GM23338 (cell line): ENCODE results near the gene ARHGAP10. TPM values are rescaled to one million over a fixed set of nuclear protein-coding genes. Genes with fewer than 3 reads are reported as not detected.

Source experiments
- ATAC-seq: fragments of 200-7000 bp; cut with Tn5 transposase; 3 replicates; pipeline ENCODE4 v1.9.1; 2020
- DNase-seq: peaks from one replicate; pipeline ENCODE4 v3.0.0-alpha.2; 2015; ENCODE audit warnings: low spot score
- H2AFZ ChIP-seq: fragments of 200-600 bp; sonication (generic); 2 replicates; pipeline ENCODE4 v1.8.0; 2016; ENCODE audit warnings: antibody characterized with exemption, mild to moderate bottlenecking, moderate library complexity
- H3F3A ChIP-seq: fragments of 200-600 bp; sonication (generic); replicated peaks from 2 replicates; pipeline ENCODE4 v1.8.0; 2017; ENCODE audit warnings: antibody characterized with exemption, mixed run types, low read depth
- H3K27ac ChIP-seq: fragments of 200-600 bp; sonication (generic); 2 replicates; pipeline ENCODE4 v1.6.1; 2016; ENCODE audit warnings: low read depth
- H3K27me3 ChIP-seq: fragments of 200-600 bp; sonication (generic); 2 replicates; pipeline ENCODE4 v1.8.0; 2016; ENCODE audit warnings: mild to moderate bottlenecking, mixed run types, moderate library complexity; ENCODE audit not compliant: insufficient read depth
- H3K36me3 ChIP-seq: fragments of 200-600 bp; sonication (generic); 2 replicates; pipeline ENCODE4 v1.8.0; 2016; ENCODE audit warnings: mild to moderate bottlenecking; ENCODE audit not compliant: insufficient read depth
- H3K4me1 ChIP-seq: fragments of 200-600 bp; sonication (generic); 2 replicates; pipeline ENCODE4 v1.8.0; 2016; ENCODE audit warnings: mild to moderate bottlenecking, moderate library complexity; ENCODE audit not compliant: insufficient read depth
- H3K4me2 ChIP-seq: fragments of 200-600 bp; sonication (generic); 2 replicates; pipeline ENCODE4 v1.7.1; 2017; ENCODE audit warnings: mixed run types
- H3K4me3 ChIP-seq: fragments of 200-600 bp; sonication (generic); 2 replicates; pipeline ENCODE4 v1.6.1; 2016; ENCODE audit warnings: mixed run types
- H3K79me2 ChIP-seq: fragments of 200-600 bp; sonication (generic); replicated peaks from 2 replicates; pipeline ENCODE4 v1.8.0; 2017; ENCODE audit warnings: mild to moderate bottlenecking; ENCODE audit not compliant: insufficient read depth
- H3K9me2 ChIP-seq: fragments of 200-600 bp; sonication (generic); 2 replicates; pipeline ENCODE4 v1.8.0; 2017; ENCODE audit not compliant: insufficient read depth
- H4K20me1 ChIP-seq: fragments of 200-600 bp; sonication (generic); replicated peaks from 2 replicates; pipeline ENCODE4 v1.8.0; 2017; ENCODE audit warnings: mild to moderate bottlenecking; ENCODE audit not compliant: insufficient read depth
- H3K27ac Mint-ChIP-seq: 2 replicates; pipeline ENCODE4 v1.8.0; 2020; ENCODE audit warnings: inconsistent platforms, mild to moderate bottlenecking, moderate library complexity, mixed read lengths
- H3K27me3 Mint-ChIP-seq: 3 replicates; pipeline ENCODE4 v1.8.0; 2022; ENCODE audit warnings: low read depth, mild to moderate bottlenecking, moderate library complexity, mixed read lengths, inconsistent platforms; ENCODE audit not compliant: insufficient read depth, poor library complexity
- H3K36me3 Mint-ChIP-seq: 3 replicates; pipeline ENCODE4 v1.8.0; 2021; ENCODE audit warnings: low read depth, mild to moderate bottlenecking, inconsistent platforms, moderate library complexity, mixed read lengths
- H3K4me1 Mint-ChIP-seq: 3 replicates; pipeline ENCODE4 v1.8.0; 2020; ENCODE audit warnings: mild to moderate bottlenecking, inconsistent platforms, mixed read lengths
- H3K4me3 Mint-ChIP-seq: 3 replicates; pipeline ENCODE4 v1.8.0; 2021; ENCODE audit warnings: moderate library complexity, mild to moderate bottlenecking, inconsistent platforms, mixed read lengths
- H3K9me3 Mint-ChIP-seq: 3 replicates; pipeline ENCODE4 v1.8.0; 2020; ENCODE audit warnings: moderate library complexity, mild to moderate bottlenecking, inconsistent platforms, mixed read lengths
- CREB1 ChIP-seq: fragments of 250-450 bp; sonication (Bioruptor Pico); IDR thresholded peaks from 2 replicates; pipeline ENCODE4 v1.5.0; 2020; ENCODE audit warnings: low read depth, mild to moderate bottlenecking, moderate library complexity
- EZH2 ChIP-seq: fragments of 200-600 bp; sonication (generic); IDR thresholded peaks from one replicate; pipeline ENCODE4 v1.8.0; 2017; ENCODE audit warnings: antibody characterized with exemption, mild to moderate bottlenecking, low read depth; ENCODE audit not compliant: unreplicated experiment
- STAT1 ChIP-seq: IDR thresholded peaks from one replicate; pipeline ENCODE4 v1.6.1; 2016; ENCODE audit warnings: antibody characterized with exemption; ENCODE audit not compliant: unreplicated experiment
- polyA plus RNA-seq: library from polyadenylated mRNA; unstranded; fragments of >200 nt; fragmentation: Nextera tagmentation; extraction: Ambion mirVana; gene quantifications from 2 replicates; pipeline ENCODE4 v1.2.1, GENCODE V29; 2016
- total RNA-seq: library from RNA; depleted of rRNA; stranded (reverse); fragments of >200 nt; shearing (Covaris generic); gene quantifications from 2 replicates; pipeline ENCODE4 v1.2.3, GENCODE V29; 2014
- TF ChIP-seq, protein P1 (sequence below), 2 experiments: fragments of 200-600 bp in 1 of 2; sonication (generic) in 1 of 2; conservative IDR thresholded peaks; 2 replicates each; pipeline versions ENCODE4 v1.5.1 to v1.6.1; 2016 to 2017; ENCODE audit warnings: antibody characterized with exemption in 2 of 2, low read depth in 2 of 2, mild to moderate bottlenecking in 2 of 2, moderate library complexity in 1 of 2

Gene ARHGAP10
- total and polyA plus RNA-seq, 2 experiments from 2014 or later = 5.1 to 6.3 TPM

DNA sequence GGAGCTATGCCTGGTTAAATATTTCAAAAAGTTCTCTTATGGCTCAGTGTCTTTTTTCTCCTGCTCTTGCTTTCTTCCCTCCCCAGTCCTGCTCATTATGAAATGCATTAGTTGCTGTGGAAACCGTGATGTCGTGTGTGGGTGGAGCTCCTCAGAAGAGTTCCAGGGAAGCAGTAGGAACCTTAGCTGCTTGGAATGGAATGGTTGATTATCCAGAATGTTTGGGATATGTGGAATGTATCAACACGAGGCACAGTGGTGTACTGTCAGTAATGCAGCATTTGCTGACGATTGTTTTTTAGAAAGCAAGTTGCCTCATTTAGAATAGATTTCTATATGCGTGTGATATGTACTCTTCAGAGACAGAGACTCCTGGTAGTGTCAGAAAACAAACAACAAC is 333.2 kb downstream of the ARHGAP10 start:
- Mint-ChIP-seq H3K27me3 (no peaks in the 10 kb centered on the region), H3K36me3 (no peaks in the 10 kb centered on the region; the same call in 2 of the 3 replicates), H3K4me3 (no peak overlapping the region), H3K9me3 (no peaks in the 10 kb centered on the region), H3K27ac (no peak overlapping the region; the same call in 1 of the 2 replicates), H3K4me1 (peaks cover 27% of the 10 kb centered on the region)
- H3F3A ChIP-seq = no peaks in the 10 kb centered on the region
- DNase-seq (no peak), ATAC-seq (no peak)
- H4K20me1 ChIP-seq = no peaks in the 10 kb centered on the region
- no peaks in the 10 kb centered on the region for H3K79me2 ChIP-seq
- H3K9me2 ChIP-seq = no peaks in the 10 kb centered on the region
- peaks cover 15% of the 10 kb centered on the region; the same call in 1 of the 2 replicates for H3K4me1 ChIP-seq
- H3K27me3 ChIP-seq = no peaks in the 10 kb centered on the region
- H3K27ac ChIP-seq = no peak overlapping the region
- no peak overlapping the region for H2AFZ ChIP-seq
- no peak overlapping the region for H3K4me2 ChIP-seq
- no peaks in the 10 kb centered on the region for H3K36me3 ChIP-seq
- no peak overlapping the region for H3K4me3 ChIP-seq
- TF ChIP-seq EZH2 = no peak

DNA sequence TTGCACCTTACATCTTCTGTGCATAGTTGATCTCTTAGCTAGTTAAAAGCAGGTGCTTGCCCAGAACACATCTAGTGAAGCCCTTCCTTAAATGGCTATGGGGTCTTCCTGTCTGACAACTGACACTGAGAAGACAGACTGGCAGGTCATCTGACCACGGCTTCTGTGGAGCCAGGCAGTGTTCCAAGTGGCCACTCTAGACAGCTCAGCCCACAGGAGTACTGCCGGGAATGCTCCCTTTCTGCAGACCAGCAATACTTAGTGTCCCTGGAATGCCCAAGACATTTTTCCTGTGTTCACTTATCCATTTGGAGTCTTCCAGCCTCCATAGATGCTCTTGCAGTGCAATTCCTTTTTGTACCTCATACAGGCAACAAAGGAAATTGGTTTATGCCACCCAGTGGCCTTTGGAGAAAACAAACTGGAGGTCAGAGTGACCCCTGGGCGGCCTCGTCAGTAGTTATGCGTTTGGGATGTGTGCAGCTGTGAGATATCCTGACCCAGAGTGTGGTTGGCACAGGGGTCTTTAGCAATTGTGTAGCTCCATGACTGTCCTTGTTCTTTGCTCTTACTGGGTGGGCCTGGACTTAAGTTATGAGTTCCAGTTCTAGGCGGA is 335.5 kb downstream of the ARHGAP10 start:
- Histone ChIP-seq H3K4me1 (no peaks in the 10 kb centered on the region), H3K27ac (no peak overlapping the region), H4K20me1 (no peaks in the 10 kb centered on the region), H3F3A (no peaks in the 10 kb centered on the region), H3K9me2 (no peaks in the 10 kb centered on the region), H3K4me2 (no peak overlapping the region), H3K4me3 (no peak overlapping the region), H3K79me2 (no peaks in the 10 kb centered on the region), H3K36me3 (no peaks in the 10 kb centered on the region), H2AFZ (no peak overlapping the region), H3K27me3 (no peaks in the 10 kb centered on the region)
- peaks cover 3% of the 10 kb centered on the region for H3K27me3 Mint-ChIP-seq
- ATAC-seq (peak; percentile 12), DNase-seq (no peak)
- H3K9me3 Mint-ChIP-seq = no peaks in the 10 kb centered on the region
- H3K27ac Mint-ChIP-seq = no peak overlapping the region
- no peaks in the 10 kb centered on the region; the same call in 1 of the 3 replicates for H3K36me3 Mint-ChIP-seq
- H3K4me1 Mint-ChIP-seq = peaks cover 14% of the 10 kb centered on the region
- TF ChIP-seq, protein P1, sequence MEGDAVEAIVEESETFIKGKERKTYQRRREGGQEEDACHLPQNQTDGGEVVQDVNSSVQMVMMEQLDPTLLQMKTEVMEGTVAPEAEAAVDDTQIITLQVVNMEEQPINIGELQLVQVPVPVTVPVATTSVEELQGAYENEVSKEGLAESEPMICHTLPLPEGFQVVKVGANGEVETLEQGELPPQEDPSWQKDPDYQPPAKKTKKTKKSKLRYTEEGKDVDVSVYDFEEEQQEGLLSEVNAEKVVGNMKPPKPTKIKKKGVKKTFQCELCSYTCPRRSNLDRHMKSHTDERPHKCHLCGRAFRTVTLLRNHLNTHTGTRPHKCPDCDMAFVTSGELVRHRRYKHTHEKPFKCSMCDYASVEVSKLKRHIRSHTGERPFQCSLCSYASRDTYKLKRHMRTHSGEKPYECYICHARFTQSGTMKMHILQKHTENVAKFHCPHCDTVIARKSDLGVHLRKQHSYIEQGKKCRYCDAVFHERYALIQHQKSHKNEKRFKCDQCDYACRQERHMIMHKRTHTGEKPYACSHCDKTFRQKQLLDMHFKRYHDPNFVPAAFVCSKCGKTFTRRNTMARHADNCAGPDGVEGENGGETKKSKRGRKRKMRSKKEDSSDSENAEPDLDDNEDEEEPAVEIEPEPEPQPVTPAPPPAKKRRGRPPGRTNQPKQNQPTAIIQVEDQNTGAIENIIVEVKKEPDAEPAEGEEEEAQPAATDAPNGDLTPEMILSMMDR (conservative IDR thresholded peaks at IDR 0.05; ENCODE audit: low read depth in 2 of 2) = 0 out of 4 replicates have a peak, but pooled peaks of 1 of the 2 experiments have one; percentile 19
- TF ChIP-seq STAT1 = no peak
- H3K4me3 Mint-ChIP-seq = no peak overlapping the region

DNA sequence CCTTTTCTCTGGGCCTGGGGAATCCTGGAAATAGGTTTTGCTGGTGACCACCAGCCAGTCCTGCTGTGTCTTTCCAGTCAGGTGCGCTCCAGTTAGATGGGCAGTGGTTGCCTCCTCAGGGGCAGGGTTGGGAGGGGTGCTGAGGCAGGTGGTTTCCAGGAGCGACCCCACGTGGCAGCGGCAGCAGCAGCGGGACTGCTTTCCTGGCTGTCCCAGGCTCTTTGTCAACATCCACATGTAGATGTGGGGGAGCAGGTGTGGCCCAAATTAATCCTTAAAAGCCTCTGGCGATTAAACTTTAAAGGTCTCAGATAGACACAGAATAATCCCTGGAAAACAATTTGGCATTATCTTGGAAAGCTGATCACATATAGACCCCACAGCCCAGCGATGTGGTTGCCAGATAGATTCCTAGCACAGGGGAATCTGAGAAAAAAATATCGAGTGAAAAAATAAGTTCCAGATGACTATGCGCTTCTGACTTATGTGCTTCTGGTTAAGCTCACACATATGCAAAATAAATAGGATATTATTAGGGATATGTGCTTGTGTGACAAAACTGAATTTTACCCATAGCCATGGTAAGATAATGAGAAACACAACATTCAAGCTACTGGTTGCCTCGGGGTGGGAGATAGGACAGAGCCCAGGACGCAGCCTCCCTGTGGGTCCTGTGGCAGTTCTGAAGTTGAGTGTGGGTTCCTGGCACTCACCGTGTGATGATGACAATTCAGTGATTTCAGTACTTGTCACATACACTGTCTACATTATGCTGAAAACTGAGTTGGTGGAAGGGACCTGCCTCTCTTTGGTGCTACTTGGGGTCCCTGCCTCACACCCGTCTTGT is 336.4 kb downstream of the ARHGAP10 start:
- DNase-seq (peak; percentile 45), ATAC-seq (peak; percentile 88)
- Histone ChIP-seq H3K27ac (no peak overlapping the region), H3K4me1 (no peaks in the 10 kb centered on the region), H3F3A (no peaks in the 10 kb centered on the region), H3K9me2 (no peaks in the 10 kb centered on the region), H3K36me3 (no peaks in the 10 kb centered on the region), H2AFZ (no peak overlapping the region), H3K4me2 (no peak overlapping the region), H3K4me3 (no peak overlapping the region), H3K27me3 (no peaks in the 10 kb centered on the region), H3K79me2 (no peaks in the 10 kb centered on the region), H4K20me1 (no peaks in the 10 kb centered on the region)
- H3K4me1 Mint-ChIP-seq = peaks cover 14% of the 10 kb centered on the region
- TF ChIP-seq, protein P1 (conservative IDR thresholded peaks at IDR 0.05; ENCODE audit: low read depth in 2 of 2) = peak in 1 of 2 experiments; percentile 65; a peak in 2 of 4 replicates
- no peak for TF ChIP-seq CREB1 (CRISPR knock-in tag)
- H3K4me3 Mint-ChIP-seq = no peak overlapping the region
- peak overlapping the region; percentile 72; the same call in 1 of the 2 replicates for H3K27ac Mint-ChIP-seq
- H3K27me3 Mint-ChIP-seq = peaks cover 6% of the 10 kb centered on the region
- peaks cover 2% of the 10 kb centered on the region; the same call in 2 of the 3 replicates for H3K9me3 Mint-ChIP-seq
- H3K36me3 Mint-ChIP-seq = peaks cover 9% of the 10 kb centered on the region
